GM21619 (cell line): ENCODE measurements around the gene ARIH1.
A peak's percentile ranks its signal among the peaks of the same experiment; 100 is the strongest.
"Not testable (repeated sequence)": the region's sequence is repeated elsewhere in the genome, so short reads cannot be mapped to it uniquely, and the experiment has no call there.

Experiments
- ATAC-seq: cut with Tn5 transposase; IDR thresholded peaks from one replicate; pipeline ENCODE4 v1.9.1; 2021; ENCODE audit not compliant: unreplicated experiment

Gene ARIH1

DNA sequence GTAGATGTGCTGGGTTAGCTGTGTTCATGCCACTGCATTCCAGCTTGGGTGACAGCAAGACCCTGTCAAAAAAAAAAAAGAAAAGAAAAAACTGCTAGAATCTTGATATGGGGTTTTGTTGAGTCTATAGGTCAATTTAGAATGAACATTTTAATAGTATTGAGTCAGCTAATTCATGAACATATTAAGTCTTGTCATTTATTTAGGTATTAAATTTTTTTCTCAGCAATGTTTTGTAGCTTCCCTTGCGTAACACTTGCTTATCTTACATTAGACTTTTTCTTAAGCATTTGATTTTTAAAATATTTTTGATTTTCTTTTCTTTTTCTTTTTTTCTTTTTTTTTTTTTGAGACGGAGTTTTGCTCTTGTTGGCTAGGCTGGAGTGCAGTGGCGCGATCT is 119.7 kb downstream of the ARIH1 start:
- ATAC-seq = no peak

DNA sequence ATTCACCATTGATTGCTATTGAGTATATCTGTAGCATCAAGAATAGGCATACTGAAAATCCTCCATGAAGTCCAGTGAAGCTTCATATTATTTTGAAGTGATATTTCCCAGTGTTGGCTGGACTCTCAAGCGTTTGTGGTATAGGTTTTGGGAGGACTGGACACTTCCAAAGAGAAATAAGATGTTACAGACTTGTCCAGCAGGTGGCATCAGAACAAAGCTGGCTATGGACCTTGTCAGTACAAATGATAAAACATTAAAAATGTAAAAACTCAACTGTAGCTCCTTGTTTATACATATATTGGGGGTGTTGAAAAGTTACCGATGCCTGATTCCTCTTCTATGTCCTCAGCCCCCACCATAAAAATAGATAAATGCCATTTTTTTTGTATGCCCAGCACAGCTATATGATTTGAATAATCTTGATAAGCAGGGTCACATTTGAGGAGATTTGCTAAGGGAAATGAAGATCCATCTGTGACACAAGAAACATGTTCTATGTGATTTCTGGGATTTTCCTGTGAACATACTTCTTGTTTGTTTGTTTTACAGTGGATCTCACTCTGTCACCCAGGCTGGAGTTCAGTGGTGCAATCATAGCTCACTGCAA is 125.8 kb downstream of the ARIH1 start:
- ATAC-seq = no peak

DNA sequence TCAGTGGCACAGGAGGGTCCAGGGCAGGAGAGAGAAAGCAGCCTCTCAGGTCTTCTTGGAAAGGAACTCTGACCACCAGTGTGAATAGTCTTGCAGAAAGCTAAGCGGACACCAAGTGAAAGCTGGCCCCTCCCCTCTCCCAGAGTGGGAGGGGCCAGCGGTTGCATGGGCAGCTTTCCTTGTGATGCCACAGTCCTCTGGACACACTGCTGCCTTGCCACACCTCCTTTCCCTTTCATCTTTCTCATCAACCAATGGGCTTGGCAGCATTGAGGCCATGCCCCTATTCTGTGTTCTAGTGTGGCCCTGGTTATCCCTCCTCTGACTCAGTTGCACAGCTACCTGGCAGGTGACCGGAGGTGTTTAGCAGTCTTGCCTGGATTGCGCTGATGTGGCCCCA is 130.7 kb downstream of the ARIH1 start:
- no peak for ATAC-seq

DNA sequence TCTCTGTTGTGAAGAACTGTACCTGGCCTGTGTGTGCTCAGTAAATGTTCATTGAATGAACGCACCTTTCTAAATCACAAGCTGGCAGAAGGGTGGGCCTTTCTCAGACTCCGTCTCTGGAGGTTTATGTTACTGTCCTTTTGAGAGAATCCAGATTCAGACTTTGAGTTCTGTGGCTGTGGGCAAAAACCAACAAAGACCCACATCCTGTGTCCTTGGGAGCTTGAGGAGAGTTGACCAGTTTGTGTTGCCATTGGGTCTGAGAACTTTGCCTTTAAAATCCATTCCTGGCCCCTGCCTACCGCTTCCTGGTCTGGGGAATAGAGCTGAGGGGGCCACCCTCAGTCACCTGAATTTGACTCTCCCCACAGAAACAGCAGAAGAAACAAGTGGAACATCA is 134.0 kb downstream of the ARIH1 start:
- not testable (repeated sequence) for ATAC-seq

DNA sequence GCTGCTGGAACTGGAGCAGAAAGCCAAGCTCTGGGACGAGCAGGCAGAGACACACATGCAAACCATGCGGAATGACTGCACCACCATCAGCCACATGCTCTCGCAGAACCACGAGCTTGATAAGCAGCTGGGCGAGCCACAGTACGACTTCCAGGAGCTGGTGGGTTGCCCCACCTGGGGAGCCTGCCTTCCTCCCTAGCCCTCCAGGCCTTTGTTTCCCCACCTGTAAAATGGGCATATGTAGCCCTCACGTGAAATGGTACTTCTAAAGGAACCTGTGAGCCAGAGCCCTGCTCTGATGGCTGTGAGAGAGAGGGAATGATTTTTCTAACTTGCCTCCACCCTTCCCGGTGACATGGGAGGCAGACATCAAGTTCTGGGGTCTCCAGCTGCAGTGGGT is 135.7 kb downstream of the ARIH1 start:
- no peak for ATAC-seq

DNA sequence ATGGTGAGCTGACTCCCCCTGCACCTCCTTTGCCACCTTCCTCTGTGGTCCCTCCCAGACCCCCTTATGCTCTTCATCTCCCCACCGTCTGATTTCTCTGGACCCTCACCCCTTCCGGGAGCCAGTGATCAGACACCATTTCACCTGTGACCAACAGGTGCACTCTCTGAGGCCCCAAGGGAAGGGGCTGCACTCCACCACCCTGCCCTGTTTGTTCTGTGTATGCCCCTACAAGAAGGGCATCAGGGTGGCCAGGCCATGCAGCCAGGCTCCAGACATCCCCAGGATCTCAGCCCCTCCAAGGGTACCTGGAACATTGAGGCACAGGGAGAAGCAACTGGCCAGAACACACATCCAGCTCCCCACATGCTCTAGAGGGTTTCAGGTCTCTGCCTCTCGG is 138.2 kb downstream of the ARIH1 start:
- ATAC-seq = not testable (repeated sequence)

DNA sequence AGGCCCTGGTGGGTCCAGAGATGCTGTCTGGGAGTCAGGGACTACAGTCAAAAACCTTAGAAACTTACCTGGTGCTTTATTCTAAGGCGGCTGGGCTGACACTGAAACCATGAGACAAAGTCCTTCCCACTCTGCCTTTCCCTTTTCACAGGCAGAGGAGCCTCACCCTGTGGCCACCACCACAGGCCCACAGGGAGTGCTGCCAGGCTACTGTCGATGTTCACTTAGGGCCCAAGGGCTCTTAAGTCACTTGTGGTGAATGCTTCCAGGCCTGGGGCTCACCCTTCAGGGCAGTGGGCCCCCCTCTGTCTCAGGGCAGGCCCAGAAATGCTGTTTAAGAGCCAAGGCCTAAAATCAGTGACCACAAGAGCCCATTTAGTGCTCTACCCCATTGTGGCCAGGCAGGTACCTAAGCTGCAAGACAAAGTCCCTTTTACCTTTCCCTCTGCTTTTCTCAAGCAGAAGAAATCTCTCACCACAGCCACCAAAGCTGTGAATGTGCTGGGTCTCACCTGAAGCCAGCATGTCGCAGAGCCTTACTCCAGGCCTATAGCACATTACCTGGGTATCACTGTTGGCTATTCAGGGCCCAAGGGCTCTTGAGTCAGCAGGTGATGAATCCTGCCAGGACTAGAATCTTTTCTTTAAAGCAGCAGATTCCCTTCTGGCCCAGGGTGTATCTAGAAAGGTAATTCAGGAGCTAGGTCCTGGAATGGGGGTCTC is 140.8 kb downstream of the ARIH1 start:
- no peak for ATAC-seq

DNA sequence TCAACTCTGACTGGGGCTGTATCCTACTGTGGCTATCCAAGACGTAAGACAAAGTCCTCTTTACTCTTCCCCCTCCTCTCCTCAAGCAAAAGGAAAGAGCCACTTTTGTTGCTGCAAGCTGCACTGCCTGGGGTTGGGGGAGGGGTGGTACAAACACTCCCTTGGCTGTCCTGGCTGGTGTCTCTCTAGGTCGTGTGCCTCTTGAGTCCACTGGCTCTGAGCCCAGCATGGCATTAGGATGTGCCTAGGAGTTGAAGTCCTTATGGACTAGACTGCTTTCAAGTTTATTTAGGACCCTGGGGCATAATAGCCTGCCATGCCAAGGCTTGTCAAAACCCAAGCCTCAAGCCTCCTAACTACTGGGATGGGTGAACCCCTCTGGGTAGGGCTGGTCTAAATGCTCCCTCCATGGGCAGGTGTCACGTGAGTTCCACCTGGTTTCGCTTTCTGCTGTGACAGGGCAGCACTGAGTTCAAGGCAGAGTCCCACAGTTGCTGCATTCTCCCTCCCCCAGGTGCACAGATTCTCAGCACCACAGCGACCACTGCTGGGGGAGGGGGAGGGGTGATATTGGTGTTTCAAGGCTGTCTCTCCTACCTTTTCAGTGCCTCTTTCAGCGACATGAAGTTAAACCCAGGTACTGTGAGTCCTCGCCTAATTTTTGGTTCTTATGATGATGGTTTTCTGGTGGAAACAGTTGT is 141.6 kb downstream of the ARIH1 start:
- not testable (repeated sequence) for ATAC-seq

DNA sequence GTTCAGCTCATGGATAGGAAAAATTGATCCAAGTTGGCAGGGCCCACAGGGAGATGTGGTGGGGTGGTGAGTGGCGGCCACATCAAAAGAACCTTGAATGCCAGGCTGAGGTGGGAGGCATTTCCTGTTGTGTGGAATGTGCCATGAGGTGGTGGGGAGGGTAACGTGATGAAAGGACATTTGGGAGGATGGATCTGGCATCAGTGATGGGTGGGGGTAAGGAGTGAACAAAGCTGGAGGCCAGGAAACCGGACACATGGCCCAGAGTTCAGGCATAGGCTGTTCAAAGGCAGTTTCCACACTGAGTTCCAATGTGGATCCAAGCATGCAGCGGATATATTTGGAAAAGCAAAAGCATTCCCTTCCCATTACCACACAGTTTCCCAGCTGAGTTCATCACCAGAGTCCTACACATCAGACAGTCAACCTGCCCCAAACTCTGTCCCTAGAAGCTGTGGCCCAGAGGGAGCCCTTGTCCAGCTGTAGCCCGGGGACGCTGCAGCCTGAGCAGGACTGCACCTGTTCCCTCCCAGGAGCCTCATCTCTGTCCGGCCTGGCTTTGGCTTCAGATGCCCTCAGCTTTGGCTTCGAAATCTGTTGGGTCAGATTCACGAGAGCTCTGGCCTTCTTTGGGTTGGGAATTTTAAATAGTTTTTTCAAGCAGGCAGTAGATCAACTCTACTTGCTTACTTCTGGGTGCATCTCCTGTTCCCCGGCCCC is 142.5 kb downstream of the ARIH1 start:
- ATAC-seq = no peak

DNA sequence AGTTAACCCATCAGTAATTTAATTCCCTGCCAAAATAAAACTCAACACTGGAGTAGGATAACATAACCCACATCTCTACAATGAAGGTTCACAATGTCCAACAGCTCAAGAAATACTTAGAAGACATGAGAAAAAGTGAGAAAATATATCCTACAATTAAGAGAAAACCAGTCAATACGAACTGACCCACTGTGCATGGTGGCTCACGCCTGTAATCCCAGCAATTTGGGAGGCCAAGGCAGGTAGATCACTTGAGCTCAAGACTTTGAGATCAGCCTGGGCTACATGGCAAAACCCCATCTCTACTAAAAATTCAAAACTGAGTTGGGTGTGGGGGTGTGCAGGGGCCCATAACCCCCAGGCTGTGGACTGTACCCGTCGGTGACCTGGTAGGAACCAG is 149.7 kb downstream of the ARIH1 start:
- ATAC-seq = not testable (repeated sequence)

DNA sequence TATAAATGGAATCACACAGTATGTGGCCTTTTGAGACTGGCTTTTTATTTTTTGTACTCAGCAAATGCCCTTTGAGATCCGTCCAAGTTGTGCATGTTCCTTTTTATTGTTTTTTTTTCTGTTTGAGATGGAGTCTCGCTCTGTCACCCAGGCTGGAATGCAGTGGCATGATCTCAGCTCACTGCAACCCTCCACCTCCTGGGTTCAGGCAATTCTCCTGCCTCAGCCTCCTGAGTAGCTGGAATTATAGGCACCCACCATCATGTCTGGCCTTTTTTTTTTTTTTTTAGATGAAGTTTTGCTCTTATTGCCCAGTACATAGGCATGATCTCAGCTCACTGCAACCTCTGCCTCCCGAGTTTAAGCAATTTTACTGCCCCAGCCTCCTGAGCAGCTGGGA is 152.0 kb downstream of the ARIH1 start:
- not testable (repeated sequence) for ATAC-seq

DNA sequence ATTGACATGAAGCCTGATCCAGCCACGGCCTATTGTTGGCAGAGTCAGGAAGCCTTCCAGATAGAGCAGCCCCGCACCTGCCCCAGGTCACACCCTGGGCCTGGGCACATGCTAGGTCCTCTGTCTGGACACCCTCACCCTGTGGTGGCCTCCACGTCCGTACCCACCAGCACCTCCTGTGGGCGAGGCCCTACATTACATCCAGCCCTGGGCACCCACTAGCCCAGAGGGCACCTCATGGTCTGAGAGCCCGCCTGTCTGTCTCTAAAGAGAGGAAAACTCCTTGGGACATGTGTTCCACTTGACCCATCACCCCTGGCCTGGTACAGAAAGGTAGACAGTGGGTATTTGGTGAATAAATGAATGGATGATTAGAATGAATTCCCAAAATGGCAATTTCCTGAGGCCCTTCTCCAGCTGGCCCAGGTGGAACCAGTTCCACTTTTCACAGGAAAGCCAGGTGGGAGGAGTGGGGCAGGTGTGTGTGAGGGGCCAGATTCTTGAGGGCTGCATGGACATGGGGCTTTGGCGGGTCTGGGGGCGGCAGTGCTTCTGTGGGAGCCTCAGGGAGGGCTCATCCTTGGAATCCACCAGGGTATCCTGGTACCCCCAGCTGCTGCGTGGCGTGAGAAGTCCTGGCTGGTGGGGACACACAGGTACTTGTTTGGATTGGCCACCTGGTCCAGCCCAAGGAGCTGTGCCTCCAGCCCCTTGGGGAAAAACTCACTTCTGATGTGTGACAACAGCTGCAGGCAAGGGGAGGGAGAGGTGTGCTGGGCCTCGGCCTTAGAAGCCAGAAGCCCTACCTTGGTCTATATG is 154.3 kb downstream of the ARIH1 start:
- ATAC-seq = not testable (repeated sequence)

DNA sequence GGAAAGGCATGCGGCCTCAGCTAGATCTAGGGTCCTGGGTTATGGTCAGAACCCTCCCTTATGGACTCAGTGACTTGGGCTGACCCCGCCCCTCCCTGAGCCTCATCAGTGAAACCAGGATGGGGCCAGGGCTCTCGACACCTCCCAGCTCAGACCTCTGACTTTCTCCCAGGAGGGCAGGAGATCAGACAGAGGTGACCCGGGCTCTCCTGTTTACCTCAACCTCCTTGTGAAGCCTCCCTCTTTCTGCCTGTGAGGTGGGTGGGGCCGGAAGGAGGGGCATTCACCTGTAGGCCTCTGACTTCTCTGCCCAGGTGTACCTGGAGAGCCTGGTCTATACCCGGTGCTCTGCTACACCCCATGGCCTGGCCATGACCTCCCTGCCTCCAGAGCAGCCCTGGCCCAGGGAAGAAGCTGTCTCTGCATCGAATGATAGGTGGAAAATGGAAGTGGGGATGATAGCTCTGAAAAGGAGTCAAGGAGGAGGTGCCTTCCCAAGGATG is 155.0 kb downstream of the ARIH1 start:
- not testable (repeated sequence) for ATAC-seq

DNA sequence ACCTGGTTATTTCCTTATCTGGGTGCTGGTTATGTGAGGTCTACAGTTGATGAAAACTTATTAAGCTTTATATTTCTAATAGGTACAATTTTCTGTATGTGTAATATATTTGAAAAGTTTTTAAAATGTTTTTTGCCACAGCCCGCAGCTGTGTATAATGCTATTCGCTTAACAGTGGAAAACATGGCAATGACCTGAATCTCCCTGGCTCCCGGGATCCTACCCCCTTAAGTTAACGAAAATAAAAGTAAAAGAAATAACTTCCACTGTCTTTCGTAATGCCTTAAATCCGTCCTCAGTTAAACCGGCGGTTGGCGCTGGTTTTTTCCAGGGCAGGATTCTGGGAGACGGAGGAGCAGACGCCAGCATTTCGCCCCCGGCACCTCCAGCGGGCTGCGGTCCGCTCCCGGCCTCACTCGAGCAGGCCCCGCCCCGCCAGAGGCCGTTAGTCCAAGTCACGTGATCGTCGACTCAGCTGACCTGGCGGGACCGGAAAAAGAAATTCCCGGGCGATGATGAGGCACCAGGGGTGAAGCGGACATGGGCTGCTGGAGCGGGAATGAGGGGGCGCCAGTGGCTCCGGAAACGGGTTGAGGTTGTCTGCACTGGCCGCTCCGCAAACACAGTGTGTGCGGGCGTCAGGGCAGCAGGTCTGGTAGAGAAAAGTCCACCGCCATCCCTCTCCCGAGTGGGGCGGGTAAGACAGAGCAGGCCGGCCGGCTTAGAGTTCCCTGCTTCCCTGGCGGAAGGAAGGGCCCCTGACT is 162.6 kb downstream of the ARIH1 start:
- peak; percentile 62 for ATAC-seq

DNA sequence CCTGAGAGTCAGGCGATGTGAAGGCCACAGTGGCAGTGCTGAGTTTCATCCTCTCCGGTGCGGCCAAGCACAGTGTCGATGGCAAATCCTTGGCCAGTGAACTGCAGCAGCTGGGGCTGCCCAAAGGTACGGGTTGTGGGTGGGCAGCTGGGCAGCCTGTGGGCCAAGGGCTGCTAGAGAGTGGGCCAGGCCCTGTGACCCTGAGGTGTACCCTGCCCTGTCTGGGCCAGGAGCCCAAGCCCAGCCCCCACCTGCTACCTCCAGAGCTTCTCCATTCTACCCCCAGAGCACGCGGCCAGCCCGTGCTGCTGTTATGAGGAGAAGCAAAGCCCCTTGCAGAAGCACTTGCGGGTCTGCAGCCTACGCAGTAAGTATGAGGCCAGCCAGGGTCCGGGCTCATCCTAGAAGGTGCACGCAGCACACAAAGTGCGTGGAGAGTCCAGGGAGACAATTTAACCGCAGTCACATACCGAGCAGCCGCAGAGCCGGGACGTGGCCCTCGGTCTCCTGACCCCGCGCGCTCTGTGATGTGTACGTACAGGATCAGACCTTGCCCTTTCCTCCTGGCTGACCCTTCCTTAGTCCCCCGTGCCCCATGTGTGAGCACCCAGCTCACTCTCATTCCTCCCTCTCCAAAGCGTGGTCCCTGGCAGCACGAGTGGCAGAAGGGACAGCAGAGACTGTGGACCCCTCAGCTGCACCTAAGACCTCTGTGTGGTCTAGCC is 165.8 kb downstream of the ARIH1 start:
- ATAC-seq = not testable (repeated sequence)

DNA sequence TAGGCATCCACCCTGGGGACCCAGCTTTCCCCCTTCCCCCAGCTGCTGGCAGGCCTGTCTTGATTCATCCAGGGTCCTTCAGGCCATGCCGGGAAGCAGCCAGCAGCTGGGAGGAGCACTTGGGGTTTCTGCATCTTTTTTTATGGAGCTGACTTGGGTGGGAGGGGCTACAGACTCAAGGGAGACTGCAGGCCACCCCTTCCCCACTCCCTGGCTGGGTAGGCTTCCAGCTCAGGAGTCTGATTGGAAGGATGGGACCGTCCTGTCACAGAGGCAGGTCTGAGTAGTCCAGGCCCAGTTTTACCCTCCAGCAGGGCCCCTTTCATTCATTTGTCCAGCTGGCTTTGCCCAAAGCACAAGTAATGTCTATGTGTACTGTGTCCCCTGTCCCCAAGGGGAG is 168.1 kb downstream of the ARIH1 start:
- ATAC-seq = not testable (repeated sequence)

DNA sequence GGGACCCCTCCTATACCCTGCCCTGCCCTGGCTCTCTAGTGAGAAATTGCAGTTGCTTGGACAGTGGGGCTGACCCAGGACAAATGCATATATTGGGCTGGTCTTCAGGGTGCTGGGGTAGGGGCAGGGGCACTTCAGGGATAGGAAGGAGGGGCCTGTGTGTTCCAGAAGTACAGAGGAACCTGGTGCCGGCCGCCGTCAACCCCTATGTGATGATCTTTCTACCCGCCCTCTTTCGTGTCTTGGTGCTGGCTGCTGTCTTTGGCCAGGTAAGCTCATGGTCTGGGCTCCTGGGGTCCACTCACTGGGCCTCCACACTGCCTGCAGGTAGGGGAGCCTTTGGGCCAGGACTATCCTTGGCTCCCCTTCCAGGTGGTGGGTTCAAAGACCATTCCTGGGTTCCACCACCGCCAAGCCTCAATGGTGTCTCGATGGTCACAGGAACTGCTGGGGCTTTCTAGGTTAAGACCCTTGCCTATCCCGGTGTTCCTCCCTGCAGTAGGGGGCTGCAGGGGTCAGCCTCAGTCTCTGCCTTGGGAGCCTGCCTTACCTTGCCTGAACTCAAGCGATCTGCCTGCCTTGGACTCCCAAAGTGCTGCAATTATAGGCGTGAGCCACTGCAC is 174.6 kb downstream of the ARIH1 start:
- ATAC-seq = not testable (repeated sequence)
